Measurements from ENCODE around the gene PSAPL1. TPM values are rescaled to one million over a fixed set of nuclear protein-coding genes. Genes with fewer than 3 reads are reported as not detected.

The PSAPL1 gene
- total and polyA plus RNA-seq, 7 donors, result 0.01 TPM; not detected in 6

- Histone ChIP-seq H3K4me1 (no peaks in the 10 kb centered on the region), H3K4me3 (no peak overlapping the region), H3K36me3 (no peaks in the 10 kb centered on the region), H3K27me3 (no peaks in the 10 kb centered on the region), H3K9me3 (no peaks in the 10 kb centered on the region), H3K27ac (no peak overlapping the region)
- peak; percentile 55 for DNase-seq
- WGBS, 2 donors, result 80 to 81% methylated on average over 16 of the region's 16 CpGs
- intact Hi-C loops (cut with DNase I), result no loop called here
- TF ChIP-seq EP300 (IDR thresholded peaks at IDR 0.05), result no peak
- TF ChIP-seq POLR2A (IDR thresholded peaks at IDR 0.05), result no peak
- no peak for TF ChIP-seq CTCF (IDR thresholded peaks at IDR 0.05)
- TF ChIP-seq POLR2AphosphoS5 (IDR thresholded peaks at IDR 0.05), result no peak
These were observed 6.3 kb downstream of the PSAPL1 start for GRCh38 chr4:7428261-7429068.

GRCh38 chr4:7427831-7428260 is 6.9 kb downstream of the PSAPL1 start:
- Histone ChIP-seq H3K27ac (no peak overlapping the region), H3K9me3 (no peaks in the 10 kb centered on the region), H3K36me3 (no peaks in the 10 kb centered on the region), H3K4me1 (no peaks in the 10 kb centered on the region), H3K27me3 (no peaks in the 10 kb centered on the region), H3K4me3 (no peak overlapping the region)
- WGBS, 2 donors, result 81 to 84% methylated on average over 13 of the region's 13 CpGs
- TF ChIP-seq CTCF (IDR thresholded peaks at IDR 0.05) (no peak), EP300 (IDR thresholded peaks at IDR 0.05) (no peak), POLR2A (IDR thresholded peaks at IDR 0.05) (no peak), POLR2AphosphoS5 (IDR thresholded peaks at IDR 0.05) (no peak)
- intact Hi-C loops (cut with DNase I), result no loop called here
- peak; percentile 29 for DNase-seq

- H3K36me3 ChIP-seq, result no peaks in the 10 kb centered on the region
- peak; percentile 53 for DNase-seq
- H3K4me3 ChIP-seq, result no peak overlapping the region
- no peaks in the 10 kb centered on the region for H3K9me3 ChIP-seq
- TF ChIP-seq EP300 (IDR thresholded peaks at IDR 0.05), result no peak
- TF ChIP-seq POLR2A (IDR thresholded peaks at IDR 0.05), result no peak
- no peak for TF ChIP-seq POLR2AphosphoS5 (IDR thresholded peaks at IDR 0.05)
- TF ChIP-seq CTCF (IDR thresholded peaks at IDR 0.05), result no peak
- intact Hi-C loops (cut with DNase I), result no loop called here
- H3K27ac ChIP-seq, result no peak overlapping the region
- WGBS, 2 donors, result 64 to 67% methylated on average over 10 of the region's 10 CpGs
- H3K27me3 ChIP-seq, result no peaks in the 10 kb centered on the region
- no peaks in the 10 kb centered on the region for H3K4me1 ChIP-seq
These were observed 7.4 kb downstream of the PSAPL1 start for GRCh38 chr4:7427361-7427760.

- Histone ChIP-seq H3K9me3 (no peaks in the 10 kb centered on the region), H3K4me3 (no peak overlapping the region), H3K27me3 (no peaks in the 10 kb centered on the region), H3K36me3 (no peaks in the 10 kb centered on the region), H3K4me1 (no peaks in the 10 kb centered on the region), H3K27ac (no peak overlapping the region)
- intact Hi-C loops (cut with DNase I), result no loop called here
- WGBS, 2 donors, result 85 to 90% methylated on average over 20 of the region's 20 CpGs
- TF ChIP-seq EP300 (IDR thresholded peaks at IDR 0.05) (no peak), CTCF (IDR thresholded peaks at IDR 0.05) (no peak), POLR2AphosphoS5 (IDR thresholded peaks at IDR 0.05) (no peak), POLR2A (IDR thresholded peaks at IDR 0.05) (no peak)
- peak; percentile 44 for DNase-seq
These were observed 8.1 kb downstream of the PSAPL1 start for GRCh38 chr4:7426525-7427171.
